HEK293 (cell line): ENCODE results near the gene AUH.

Source experiments
- CTCF ChIA-PET: fragments of 350-600 bp; formaldehyde crosslinking; extraction: SDS; loops from one replicate; lab custom pipeline; 2021; ENCODE audit warnings: antibody characterized with exemption; lab: Yijun Ruan, JAX
- POLR2A ChIA-PET: fragments of 300-600 bp; formaldehyde crosslinking; extraction: SDS; loops from one replicate; lab custom pipeline; 2020; ENCODE audit warnings: antibody characterized with exemption, inconsistent platforms; lab: Yijun Ruan, JAX
- H3K27ac ChIP-seq: fragments of 200-500 bp; sonication (Bioruptor generic); 2 replicates; pipeline ENCODE4 v1.5.1; 2014; ENCODE audit warnings: low read depth, low read length, control low read depth, inconsistent platforms; ENCODE audit errors: extremely low read depth
- H3K36me3 ChIP-seq, 2 experiments: fragments of 200-500 bp in 1 of 2; sonication (Bioruptor generic) in 1 of 2; 1 replicate in 1 of 2; 2 replicates in 1 of 2; pipeline ENCODE4 v1.5.1; 2014 to 2017; ENCODE audit warnings: inconsistent platforms in 2 of 2, low read length in 2 of 2; ENCODE audit not compliant: control insufficient read depth in 2 of 2, insufficient read depth in 1 of 2
- H3K4me1 ChIP-seq: fragments of 200-500 bp; sonication (Bioruptor generic); 2 replicates; pipeline ENCODE4 v1.5.1; 2014; ENCODE audit warnings: mild to moderate bottlenecking, low read length, inconsistent platforms; ENCODE audit not compliant: control insufficient read depth, insufficient read depth
- H3K4me3 ChIP-seq: 2 replicates; pipeline ENCODE4 v1.5.1; 2011; ENCODE audit warnings: low read depth, mild to moderate bottlenecking, control low read depth, low read length, moderate library complexity
- H3K9me3 ChIP-seq: fragments of 200-500 bp; sonication (Bioruptor generic); 2 replicates; pipeline ENCODE4 v1.5.1; 2014; ENCODE audit warnings: low read depth, low read length, inconsistent platforms; ENCODE audit not compliant: control insufficient read depth, insufficient read depth
- BCL11A ChIP-seq: fragments of 450-650 bp; formaldehyde crosslinking; IDR thresholded peaks from 2 replicates; pipeline ENCODE4 v1.5.1; 2016; ENCODE audit warnings: low read depth, missing biosample characterization, missing genetic modification characterization
- GFI1B ChIP-seq: fragments of 450-650 bp; formaldehyde crosslinking; IDR thresholded peaks from 2 replicates; pipeline ENCODE4 v1.5.1; 2016; ENCODE audit warnings: missing biosample characterization, missing genetic modification characterization
- GLI2 ChIP-seq: fragments of 450-650 bp; formaldehyde crosslinking; IDR thresholded peaks from 2 replicates; pipeline ENCODE4; 2017; ENCODE audit warnings: missing biosample characterization, missing genetic modification characterization, low read depth, borderline replicate concordance
- MZF1 ChIP-seq: fragments of 450-650 bp; formaldehyde crosslinking; IDR thresholded peaks from 2 replicates; pipeline ENCODE4 v1.5.1; 2017; ENCODE audit warnings: missing biosample characterization, missing genetic modification characterization, borderline replicate concordance
- PRDM4 ChIP-seq: fragments of 450-650 bp; formaldehyde crosslinking; IDR thresholded peaks from 2 replicates; pipeline ENCODE4 v1.5.1; 2017; ENCODE audit warnings: missing biosample characterization, missing genetic modification characterization
- SP3 ChIP-seq: fragments of 450-650 bp; formaldehyde crosslinking; IDR thresholded peaks from 2 replicates; pipeline ENCODE4 v1.5.1; 2016; ENCODE audit warnings: missing biosample characterization, missing genetic modification characterization
- YY1 ChIP-seq: fragments of 450-650 bp; formaldehyde crosslinking; IDR thresholded peaks from 2 replicates; pipeline ENCODE4 v1.5.1; 2018; ENCODE audit warnings: missing biosample characterization, missing genetic modification characterization
- ZBTB20 ChIP-seq: fragments of 450-650 bp; formaldehyde crosslinking; IDR thresholded peaks from 2 replicates; pipeline ENCODE4 v1.5.1; 2016; ENCODE audit warnings: missing biosample characterization, missing genetic modification characterization
- ZBTB49 ChIP-seq: fragments of 450-650 bp; formaldehyde crosslinking; IDR thresholded peaks from 2 replicates; pipeline ENCODE4 v1.5.1; 2016; ENCODE audit warnings: missing biosample characterization, missing genetic modification characterization, low read depth
- ZBTB7A ChIP-seq: fragments of 450-650 bp; formaldehyde crosslinking; IDR thresholded peaks from 2 replicates; pipeline ENCODE4 v1.5.1; 2016; ENCODE audit warnings: low read depth, missing biosample characterization, missing genetic modification characterization
- ZNF146 ChIP-seq: fragments of 450-650 bp; formaldehyde crosslinking; IDR thresholded peaks from 2 replicates; pipeline ENCODE4 v1.5.1; 2016; ENCODE audit warnings: missing biosample characterization, missing genetic modification characterization
- ZNF211 ChIP-seq: fragments of 450-650 bp; formaldehyde crosslinking; IDR thresholded peaks from 2 replicates; pipeline ENCODE4 v1.5.1; 2016; ENCODE audit warnings: low read depth, missing biosample characterization, missing genetic modification characterization
- ZNF23 ChIP-seq: fragments of 450-650 bp; formaldehyde crosslinking; IDR thresholded peaks from 2 replicates; pipeline ENCODE4 v1.5.1; 2016; ENCODE audit warnings: missing biosample characterization, missing genetic modification characterization, borderline replicate concordance
- ZNF292 ChIP-seq: fragments of 450-650 bp; formaldehyde crosslinking; IDR thresholded peaks from 2 replicates; pipeline ENCODE4 v1.5.1; 2016; ENCODE audit warnings: low read depth, missing biosample characterization, missing genetic modification characterization, borderline replicate concordance
- ZNF341 ChIP-seq: fragments of 450-650 bp; formaldehyde crosslinking; IDR thresholded peaks from 2 replicates; pipeline ENCODE4; 2016; ENCODE audit warnings: low read depth, missing biosample characterization, missing genetic modification characterization
- ZNF350 ChIP-seq: fragments of 450-650 bp; formaldehyde crosslinking; IDR thresholded peaks from 2 replicates; pipeline ENCODE4 v1.5.0; 2017; ENCODE audit warnings: missing biosample characterization, mild to moderate bottlenecking, missing genetic modification characterization
- ZNF391 ChIP-seq: fragments of 450-650 bp; formaldehyde crosslinking; IDR thresholded peaks from 2 replicates; pipeline ENCODE4 v1.5.1; 2016; ENCODE audit warnings: low read depth, missing biosample characterization, missing genetic modification characterization, borderline replicate concordance
- ZNF513 ChIP-seq: fragments of 450-650 bp; IDR thresholded peaks from 2 replicates; pipeline ENCODE4 v1.5.1; 2018; ENCODE audit warnings: missing biosample characterization, missing genetic modification characterization
- ZNF514 ChIP-seq: fragments of 450-650 bp; formaldehyde crosslinking; IDR thresholded peaks from 2 replicates; pipeline ENCODE4 v1.5.1; 2016; ENCODE audit warnings: missing biosample characterization, missing genetic modification characterization
- ZNF624 ChIP-seq: fragments of 450-650 bp; formaldehyde crosslinking; IDR thresholded peaks from 2 replicates; pipeline ENCODE4 v1.5.1; 2017; ENCODE audit warnings: missing biosample characterization, missing genetic modification characterization
- ZNF747 ChIP-seq: fragments of 450-650 bp; formaldehyde crosslinking; IDR thresholded peaks from 2 replicates; pipeline ENCODE4 v1.5.1; 2016; ENCODE audit warnings: missing biosample characterization, missing genetic modification characterization
- ZNF777 ChIP-seq: fragments of 450-650 bp; formaldehyde crosslinking; IDR thresholded peaks from 2 replicates; pipeline ENCODE4 v1.5.1; 2017; ENCODE audit warnings: missing biosample characterization, missing genetic modification characterization, borderline replicate concordance

Gene AUH

DNA sequence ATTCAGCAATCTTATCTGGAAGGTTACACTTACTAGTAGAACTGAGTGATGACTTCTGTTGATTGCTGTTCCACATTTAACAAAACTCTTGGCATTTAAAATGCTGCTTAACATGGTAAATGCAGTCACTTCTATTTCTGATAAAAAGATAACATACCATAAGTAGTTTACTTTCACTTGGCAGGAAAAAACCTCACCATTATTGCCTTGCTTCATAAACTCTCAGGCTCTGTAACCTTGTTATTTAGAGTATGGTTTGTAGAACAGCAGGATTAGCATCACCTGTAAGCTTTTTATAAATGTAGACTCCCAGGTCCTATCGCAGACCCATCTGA lies 55.5 kb downstream of the AUH start:
- POLR2A ChIA-PET, result no interaction called here
- TF ChIP-seq YY1 (tag by site-specific recombination), result no peak
- TF ChIP-seq MZF1 (tag by site-specific recombination), result no peak
- TF ChIP-seq ZNF391 (tag by site-specific recombination), result no peak
- no peak for TF ChIP-seq ZNF514 (tag by site-specific recombination)
- TF ChIP-seq, all 188 proteins: peak for 0
- Histone ChIP-seq H3K9me3 (no peaks in the 10 kb centered on the region), H3K4me3 (no peak overlapping the region), H3K4me1 (no peaks in the 10 kb centered on the region), H3K27ac (no peak overlapping the region), H3K36me3 (peaks cover 0 to 3% of the 10 kb centered on the region in 2 experiments; a peak in 1 of 3 replicates)
- CTCF ChIA-PET, result no interaction called here

DNA sequence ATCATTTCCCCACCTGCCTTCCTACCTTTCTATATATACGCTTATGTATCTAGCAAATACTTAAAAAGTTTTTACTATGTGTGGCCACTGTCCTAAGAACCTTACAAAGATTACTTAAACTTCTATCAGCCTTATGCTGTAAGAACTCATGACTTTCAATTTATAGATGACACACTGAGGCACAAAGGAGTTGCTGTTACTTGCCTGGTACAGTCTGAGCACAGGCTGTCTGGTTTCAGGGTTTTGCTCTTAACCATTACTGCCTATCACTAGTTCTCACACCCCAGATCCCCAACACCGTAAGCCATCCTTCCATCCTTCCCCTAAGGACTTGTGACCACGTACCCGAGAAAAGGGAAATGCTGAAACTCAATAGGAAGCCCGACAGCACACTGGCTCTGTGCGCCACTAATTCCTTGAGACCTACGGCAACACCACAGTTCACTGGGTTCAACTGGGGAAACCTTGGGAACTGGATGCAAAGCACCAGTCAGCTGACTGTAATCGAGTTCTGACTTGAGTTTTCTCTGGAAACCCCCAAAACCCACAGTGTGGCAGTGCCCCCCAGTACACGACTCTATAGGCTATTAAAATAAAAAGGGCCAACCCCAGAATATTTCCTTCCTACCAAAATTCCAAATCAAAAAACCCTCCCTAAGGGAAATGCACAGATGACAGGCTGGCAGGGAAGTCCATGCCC lies 56.0 kb downstream of the AUH start:
- no peaks in the 10 kb centered on the region for H3K4me1 ChIP-seq
- peaks cover 0 to 3% of the 10 kb centered on the region in 2 experiments; a peak in 1 of 3 replicates for H3K36me3 ChIP-seq
- ChIA-PET POLR2A (no interaction called here), CTCF (no interaction called here)
- H3K27ac ChIP-seq, result no peak overlapping the region
- no peaks in the 10 kb centered on the region for H3K9me3 ChIP-seq
- no peak overlapping the region for H3K4me3 ChIP-seq
- TF ChIP-seq ZNF513 (tag by site-specific recombination) (no peak), ZNF211 (tag by site-specific recombination) (no peak), SP3 (tag by site-specific recombination) (no peak), ZNF23 (tag by site-specific recombination) (no peak)

- no peak overlapping the region for H3K4me3 ChIP-seq
- no peaks in the 10 kb centered on the region for H3K4me1 ChIP-seq
- CTCF ChIA-PET, result interaction anchor here (0.6 to 0.7 kb wide), 2 partner anchors 20 to 245 kb away, joined by 3 read pairs; no protein-coding TSS in a partner anchor
- H3K36me3 ChIP-seq, result no peaks in the 10 kb centered on the region
- no peaks in the 10 kb centered on the region for H3K9me3 ChIP-seq
- H3K27ac ChIP-seq, result no peak overlapping the region
- POLR2A ChIA-PET, result no interaction called here
- TF ChIP-seq ZNF624 (tag by site-specific recombination), result no peak
- no peak for TF ChIP-seq ZNF777
- no peak for TF ChIP-seq PRDM4
- no peak for TF ChIP-seq ZNF391 (tag by site-specific recombination)
- no peak for TF ChIP-seq GFI1B
- no peak for TF ChIP-seq ZNF350
- no peak for TF ChIP-seq ZBTB7A
- no peak for TF ChIP-seq ZBTB49 (tag by site-specific recombination)
- no peak for TF ChIP-seq GLI2 (tag by site-specific recombination)
- no peak for TF ChIP-seq ZBTB20 (tag by site-specific recombination)
- no peak for TF ChIP-seq ZNF747 (tag by site-specific recombination)
- TF ChIP-seq ZNF341 (tag by site-specific recombination), result no peak
- no peak for TF ChIP-seq ZNF292
- TF ChIP-seq BCL11A (tag by site-specific recombination), result no peak
- no peak for TF ChIP-seq ZNF146 (tag by site-specific recombination)
Observed at GRCh38 chr9:91303741-91304415, 57.8 kb downstream of the AUH start.
